Stimulated activated CD4-positive, alpha-beta T cell treated with anti-CD3 and anti-CD28 coated beads, Interleukin-15, amount 100 ng/mL, for 1 hour (primary cell): ENCODE data around the gene SYT1.

Experiments used
- DNase-seq, 2 donors: peaks; one replicate each; pipeline ENCODE4 v3.0.0-alpha.2; 2020; ENCODE audit warnings: low read depth in 1 of 2, low spot score in 1 of 2

SYT1 gene

GRCh38 chr12:78891646-78892353, 27.2 kb downstream of the SYT1 start:
- no peak for DNase-seq

GRCh38 chr12:78898416-78898815, 33.8 kb downstream of the SYT1 start:
- no peak for DNase-seq

DNA sequence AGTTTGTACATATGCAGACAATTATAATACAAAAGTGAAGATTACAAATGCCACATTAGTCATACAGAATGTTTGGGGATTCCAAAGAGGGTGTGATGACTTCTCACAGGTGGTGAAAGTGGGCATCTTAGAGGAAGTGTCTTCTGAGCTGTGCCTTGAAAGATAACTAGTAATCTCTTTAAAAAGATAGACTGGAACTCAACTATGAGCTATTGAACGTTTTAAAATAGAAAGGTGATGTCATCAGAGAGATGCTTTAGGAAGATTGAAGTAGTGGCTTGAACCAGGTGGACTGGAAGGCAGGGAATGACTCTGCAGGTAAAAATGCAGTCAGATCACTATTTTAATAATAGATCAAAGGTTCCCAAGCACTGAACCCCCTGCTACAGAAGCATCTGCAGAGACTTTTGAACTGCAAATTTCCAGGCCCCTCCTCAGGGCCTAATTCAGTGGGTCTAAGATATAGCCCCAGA, 50.3 kb downstream of the SYT1 start:
- no peak for DNase-seq

GRCh38 chr12:78916845-78917480, 52.4 kb downstream of the SYT1 start:
- no peak for DNase-seq

- no peak for DNase-seq
These were observed 52.9 kb downstream of the SYT1 start for GRCh38 chr12:78917513-78917912.

- no peak for DNase-seq
These were observed 53.7 kb downstream of the SYT1 start for GRCh38 chr12:78918268-78918667.

GRCh38 chr12:78928200-78929074, 63.9 kb downstream of the SYT1 start:
- no peak for DNase-seq

GRCh38 chr12:78929075-78929418, 64.5 kb downstream of the SYT1 start:
- no peak for DNase-seq

DNA sequence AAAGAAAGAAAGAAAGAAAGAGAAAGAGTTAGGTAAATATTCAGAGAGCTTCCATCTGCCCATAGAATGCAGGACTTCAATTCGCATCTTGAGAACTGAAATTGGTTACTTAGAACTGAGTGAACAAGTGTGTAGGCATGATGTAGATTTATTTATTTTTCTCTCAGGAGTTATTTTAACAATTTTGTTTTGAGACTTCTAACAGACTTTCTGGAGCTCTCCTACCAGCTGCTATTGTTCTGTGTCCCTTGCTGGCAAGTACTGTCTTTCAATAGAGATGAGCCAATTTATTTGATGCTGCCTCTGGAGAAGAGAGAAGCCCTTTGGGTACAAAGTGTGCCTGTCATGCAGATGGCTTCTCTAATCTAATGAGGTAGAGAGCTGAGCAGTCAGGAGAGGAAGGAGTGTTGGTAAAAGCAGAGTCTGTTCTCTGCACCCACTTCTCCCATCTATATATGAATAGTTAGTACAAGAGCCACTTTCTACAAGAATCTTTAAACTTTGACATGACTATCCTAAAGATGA, 67.0 kb downstream of the SYT1 start:
- DNase-seq = no peak

DNA sequence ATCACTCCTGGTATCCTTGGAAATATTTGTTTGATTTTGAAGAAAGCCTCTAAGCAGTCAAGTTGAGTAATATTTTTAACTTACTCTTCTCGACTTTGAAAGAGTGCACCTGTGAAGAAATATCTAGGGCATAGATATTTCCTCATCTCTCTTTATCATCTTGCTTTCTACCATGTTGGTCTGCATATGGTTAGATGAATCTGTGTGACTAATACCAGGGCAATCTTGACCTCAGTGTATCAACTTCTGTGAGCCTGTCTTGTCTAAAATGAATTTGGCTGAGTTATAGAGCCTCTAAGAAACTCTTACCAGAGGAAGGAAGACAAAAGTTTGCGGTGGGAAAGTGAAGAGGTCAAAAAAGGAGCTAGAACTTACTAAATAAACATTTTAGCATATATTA, 68.4 kb downstream of the SYT1 start:
- no peak for DNase-seq

DNA sequence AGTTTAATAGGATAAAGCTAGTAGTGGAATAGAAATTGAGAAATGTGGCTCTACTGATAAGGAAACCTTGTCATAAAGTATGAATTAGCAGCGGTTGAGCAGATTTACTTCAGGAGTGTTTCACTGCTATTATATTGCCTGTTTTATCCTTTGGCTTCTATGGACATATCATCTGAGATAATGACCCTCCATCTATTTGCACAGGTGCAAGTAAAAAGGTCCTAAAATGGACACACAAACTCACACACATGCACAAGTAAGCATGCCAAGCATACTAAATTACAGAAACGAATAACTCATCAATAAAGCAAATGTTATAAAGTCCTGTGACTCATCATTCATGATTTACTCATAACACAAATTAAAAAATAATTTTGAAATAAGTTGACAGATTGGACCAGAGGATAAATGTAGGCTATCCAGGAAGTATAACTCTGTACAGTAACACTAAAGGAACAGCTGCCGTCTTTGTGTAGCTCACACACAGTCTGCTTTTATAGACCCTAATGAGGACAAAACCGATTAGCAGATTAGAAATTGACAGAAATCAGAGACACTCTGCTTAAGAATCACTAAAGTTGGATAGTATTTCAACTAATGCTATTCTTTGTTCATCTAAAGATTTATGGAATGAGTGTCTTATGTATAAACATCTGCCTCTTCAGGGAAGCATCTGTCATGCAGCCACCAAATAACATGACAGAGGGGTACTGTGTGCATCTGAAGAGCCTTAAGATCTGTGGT, 73.9 kb downstream of the SYT1 start:
- DNase-seq = no peak

DNA sequence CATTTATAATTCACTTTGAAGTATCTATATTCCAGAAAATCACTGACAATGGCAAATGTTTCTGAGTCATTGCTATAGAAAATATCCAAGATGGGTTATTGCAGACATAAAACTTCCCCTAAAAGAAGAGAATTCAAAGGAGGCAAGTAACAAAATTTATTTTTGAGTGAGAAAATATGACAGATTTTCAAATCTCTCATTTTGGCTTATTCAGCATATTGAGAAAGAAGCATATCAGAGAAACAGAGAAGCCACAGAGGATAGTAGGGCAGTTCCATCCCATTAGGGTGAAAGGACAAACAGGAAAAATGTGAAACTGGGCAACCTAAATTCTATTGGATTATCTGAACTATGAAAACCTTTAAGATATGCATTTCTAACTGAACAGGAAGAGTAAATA, 85.0 kb downstream of the SYT1 start:
- no peak for DNase-seq

GRCh38 chr12:78951803-78952551, 87.4 kb downstream of the SYT1 start:
- no peak for DNase-seq

- no peak for DNase-seq
These were observed 88.0 kb downstream of the SYT1 start for GRCh38 chr12:78952552-78952929.

DNA sequence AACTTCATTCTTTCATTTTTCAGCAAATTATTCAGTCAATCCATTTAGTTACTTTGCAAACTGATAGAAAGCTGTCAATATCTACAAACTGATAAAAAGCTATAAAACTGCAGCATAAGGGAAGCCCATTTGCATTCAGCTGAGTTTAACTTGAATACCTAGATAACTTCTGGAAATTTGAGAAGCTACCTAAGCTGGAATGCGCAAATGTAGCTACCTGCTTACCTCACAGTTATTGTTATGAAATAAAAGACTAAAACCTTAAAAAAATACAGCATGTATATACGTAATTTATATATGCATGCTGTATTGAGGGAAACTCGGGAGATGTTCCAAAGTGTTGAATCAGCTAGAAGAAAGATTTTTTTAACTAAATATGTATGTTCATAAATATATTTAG, 94.4 kb downstream of the SYT1 start:
- DNase-seq = no peak

DNA sequence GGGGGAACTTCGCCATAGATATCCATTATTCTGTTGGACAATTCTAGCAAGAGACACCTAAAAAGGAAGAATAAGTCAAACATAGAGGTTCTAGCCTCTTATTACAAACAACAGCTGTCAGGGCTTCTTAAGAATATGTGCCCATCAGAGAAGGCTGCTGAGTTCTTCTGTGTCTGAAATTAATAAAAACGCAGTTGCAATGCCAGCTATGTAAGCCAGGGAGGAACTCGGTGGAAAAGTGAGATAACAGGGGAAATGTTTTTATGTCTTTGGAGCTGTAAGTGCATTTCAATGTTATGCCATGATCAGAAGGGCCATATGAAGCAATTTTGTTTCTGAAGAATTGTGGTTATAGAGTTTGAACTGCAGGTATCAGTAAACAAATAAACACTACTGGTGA, 95.0 kb downstream of the SYT1 start:
- DNase-seq = no peak

DNA sequence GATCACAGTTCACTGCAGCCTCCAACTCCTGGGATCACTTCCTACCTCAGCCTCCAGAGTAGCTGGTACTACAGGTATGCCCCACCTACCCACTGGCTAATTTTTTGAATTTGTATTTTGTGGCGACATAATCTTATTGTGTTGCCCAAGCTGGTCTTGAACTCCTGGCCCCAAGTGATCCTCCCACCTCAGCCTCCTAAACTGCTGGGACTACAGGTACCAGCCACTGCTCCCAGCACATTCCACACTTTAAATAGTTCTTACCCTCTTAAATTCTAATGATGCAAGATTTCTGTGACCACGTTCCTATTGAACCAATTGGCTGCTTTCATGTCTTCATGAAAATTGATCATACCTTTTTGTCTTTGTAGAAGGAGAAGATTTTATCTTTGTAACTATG, 96.6 kb downstream of the SYT1 start:
- DNase-seq = no peak

GRCh38 chr12:78963439-78964227, 99.1 kb downstream of the SYT1 start:
- DNase-seq = no peak

DNA sequence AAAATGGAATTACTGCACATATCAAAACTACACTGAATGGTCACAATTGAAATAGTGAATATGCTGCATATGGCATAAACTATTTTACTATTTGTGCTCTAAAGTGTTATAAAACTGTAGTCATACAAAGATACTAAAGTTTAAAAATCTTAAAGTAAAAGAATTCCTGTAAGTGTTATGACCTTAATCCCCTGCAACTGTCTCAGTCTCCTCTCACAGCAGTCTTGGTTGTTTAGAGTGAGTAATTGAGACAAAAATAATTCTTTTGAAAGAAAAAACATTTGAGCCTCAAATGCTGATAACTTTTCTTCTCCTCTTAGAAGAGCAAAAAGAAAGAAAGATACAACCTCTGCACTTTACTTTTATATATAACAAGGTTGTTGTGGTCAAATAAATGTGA, 99.9 kb downstream of the SYT1 start:
- DNase-seq = no peak

GRCh38 chr12:78966062-78966461, 101.5 kb downstream of the SYT1 start:
- DNase-seq = no peak
